K562 (cell line): ENCODE data around the gene HTR4. TPM values are rescaled to one million over a fixed set of nuclear protein-coding genes. Genes with fewer than 3 reads are reported as not detected.

Experiments
- ARID3A ChIP-seq: IDR thresholded peaks from 2 replicates; pipeline ENCODE4 v1.6.1; 2012; ENCODE audit warnings: low read depth, low read length, improper control_type of control experiment, borderline replicate concordance
- BCLAF1 ChIP-seq, 2 experiments: fragments of 450-650 bp in 1 of 2; IDR thresholded peaks; 2 replicates each; pipeline ENCODE4 v1.6.1; 2011 to 2017; ENCODE audit warnings: low read depth in 2 of 2, antibody characterized with exemption in 1 of 2, borderline replicate concordance in 1 of 2, low read length in 1 of 2, mild to moderate bottlenecking in 1 of 2, mixed read lengths in 1 of 2; ENCODE audit not compliant: control insufficient read depth in 1 of 2
- CTCFL ChIP-seq: IDR thresholded peaks from 2 replicates; pipeline ENCODE4 v1.6.1; 2011; ENCODE audit warnings: borderline replicate concordance, low read depth, mild to moderate bottlenecking, moderate library complexity, low read length; ENCODE audit not compliant: insufficient read depth, poor library complexity, severe bottlenecking
- E2F3 ChIP-seq: fragments of 250-450 bp; sonication (Bioruptor Pico); IDR thresholded peaks from 2 replicates; pipeline ENCODE4 v1.4.0; 2020; ENCODE audit warnings: mild to moderate bottlenecking
- EP300 ChIP-seq: IDR thresholded peaks from 2 replicates; pipeline ENCODE4 v1.6.1; 2012; ENCODE audit warnings: low read length, improper control_type of control experiment
- GABPB1 ChIP-seq: sonication (generic); formaldehyde crosslinking; IDR thresholded peaks from 2 replicates; pipeline ENCODE4 v1.8.0; 2022; ENCODE audit warnings: mild to moderate bottlenecking, missing genetic modification reagents
- HMG20B ChIP-seq: fragments of 250-450 bp; sonication (Bioruptor Pico); IDR thresholded peaks from 2 replicates; pipeline ENCODE4 v1.5.0; 2021; ENCODE audit warnings: mild to moderate bottlenecking
- KAT7 ChIP-seq: sonication (generic); formaldehyde crosslinking; IDR thresholded peaks from 2 replicates; pipeline ENCODE4 v1.8.0; 2022; ENCODE audit warnings: missing genetic modification reagents, mild to moderate bottlenecking, borderline replicate concordance
- MCM3 ChIP-seq: fragments of 450-650 bp; IDR thresholded peaks from 2 replicates; pipeline ENCODE4 v1.6.1; 2016
- MEIS2 ChIP-seq: fragments of 450-650 bp; IDR thresholded peaks from 2 replicates; pipeline ENCODE4 v1.6.1; 2014; ENCODE audit warnings: mild to moderate bottlenecking; ENCODE audit not compliant: partially characterized antibody
- MLLT1 ChIP-seq, 2 experiments: fragments of 450-650 bp; IDR thresholded peaks; 2 replicates each; pipeline ENCODE4 v1.6.1; 2016
- MYNN ChIP-seq, 2 experiments: sonication (generic); formaldehyde crosslinking in 1 of 2; IDR thresholded peaks; 2 replicates each; pipeline versions ENCODE4 v1.5.0 to v1.6.1; 2016 to 2020; ENCODE audit warnings: antibody characterized with exemption in 1 of 2, missing genetic modification reagents in 1 of 2
- NFIX ChIP-seq: fragments of 250-450 bp; sonication (Bioruptor Pico); IDR thresholded peaks from 2 replicates; pipeline ENCODE4 v1.4.0; 2020; ENCODE audit warnings: low read depth, mild to moderate bottlenecking, moderate library complexity
- TEAD1 ChIP-seq, 2 experiments: fragments of 450-650 bp in 1 of 2; sonication (generic) in 1 of 2; formaldehyde crosslinking; IDR thresholded peaks; 2 replicates each; pipeline versions ENCODE4 v1.4.0 to v1.8.0; 2020 to 2022; ENCODE audit warnings: mild to moderate bottlenecking in 2 of 2, missing genetic modification reagents in 1 of 2
- TGIF2 ChIP-seq: sonication (generic); formaldehyde crosslinking; IDR thresholded peaks from 2 replicates; pipeline ENCODE4 v1.8.1; 2022; ENCODE audit warnings: mild to moderate bottlenecking, missing genetic modification reagents, moderate library complexity
- TRIM24 ChIP-seq, 2 experiments: fragments of 450-650 bp; IDR thresholded peaks; 2 replicates each; pipeline ENCODE4 v1.6.1; 2016
- U2AF1 ChIP-seq: fragments of 200-400 bp; formaldehyde crosslinking; optimal IDR thresholded peaks from 2 replicates; pipeline ENCODE3; 2017; ENCODE audit warnings: mild to moderate bottlenecking, low read depth, low read length, moderate library complexity
- XRCC3 ChIP-seq: fragments of 450-650 bp; IDR thresholded peaks from 2 replicates; pipeline ENCODE4 v1.6.1; 2017; ENCODE audit warnings: mild to moderate bottlenecking, moderate library complexity
- ZBED1 ChIP-seq: IDR thresholded peaks from 2 replicates; pipeline ENCODE4 v1.6.1; 2014
- ZC3H11A ChIP-seq: IDR thresholded peaks from 2 replicates; pipeline ENCODE4 v1.6.1; 2012; ENCODE audit warnings: low read depth, low read length, improper control_type of control experiment
- ZNF224 ChIP-seq: sonication (generic); formaldehyde crosslinking; IDR thresholded peaks from 2 replicates; pipeline ENCODE4 v1.8.0; 2022; ENCODE audit warnings: mild to moderate bottlenecking, missing genetic modification reagents
- ZNF324 ChIP-seq: fragments of 250-450 bp; sonication (Bioruptor Pico); IDR thresholded peaks from 2 replicates; pipeline ENCODE4 v1.4.0; 2020; ENCODE audit warnings: mild to moderate bottlenecking
- polyA plus RNA-seq, 8 experiments: library from polyadenylated mRNA; depleted of rRNA in 4 of 8; stranded (reverse) in 5 of 8; unstranded in 3 of 8; fragments of >200 nt; fragmentation: Nextera tagmentation in 2 of 8; fragmentation: Illumina TruSeq in 1 of 8; extraction: Ambion mirVana in 2 of 8; extraction: Trizol in 1 of 8; gene quantifications; 2 replicates each; pipeline versions ENCODE4 v1.2.1 to v1.2.3, GENCODE V29; 2011 to 2014; ENCODE audit warnings: inconsistent platforms in 1 of 8, missing spikeins in 1 of 8
- total RNA-seq, 7 experiments: library from RNA; depleted of rRNA in 6 of 7; stranded (reverse); fragments of >200 nt in 6 of 7; fragmentation: Illumina TruSeq in 2 of 7; extraction: Trizol in 2 of 7; gene quantifications; 2 replicates each; pipeline versions ENCODE4 v1.2.1 to v1.2.3, GENCODE V29; 2011 to 2021; ENCODE audit warnings: low replicate concordance in 1 of 7

The HTR4 gene
- total and polyA plus RNA-seq, 9 of the 15 experiments (the other 6 are each of a cell fraction or from before 2014, with no cell fraction given) = 0.13 TPM; not detected in 8

- TF ChIP-seq BCLAF1 (IDR thresholded peaks at IDR 0.05; ENCODE audit: borderline replicate concordance in 1 of 2, control insufficient read depth in 1 of 2, low read depth in 2 of 2, low read length in 1 of 2) = 0 out of 4 replicates have a peak, but pooled peaks of 1 of the 2 experiments have one; percentile 64
- TF ChIP-seq U2AF1 = no peak
- no peak for TF ChIP-seq XRCC3
- TF ChIP-seq CTCFL = no peak
- no peak for TF ChIP-seq ZNF224 (CRISPR knock-in tag)
- TF ChIP-seq NFIX (CRISPR knock-in tag) = no peak
- TF ChIP-seq HMG20B (CRISPR knock-in tag) = no peak
- no peak for TF ChIP-seq TGIF2
- peak; percentile 89 to 95 for TF ChIP-seq TRIM24 (IDR thresholded peaks at IDR 0.05)
- peak; percentile 94; the same call in 1 of the 2 replicates for TF ChIP-seq ARID3A
- 0 out of 2 replicates have a peak, but pooled peaks have one; percentile 75 for TF ChIP-seq ZBED1
- peak; percentile 95 for TF ChIP-seq EP300
- no peak for TF ChIP-seq MCM3
- no peak for TF ChIP-seq ZNF324 (CRISPR knock-in tag)
- TF ChIP-seq E2F3 (CRISPR knock-in tag) = no peak
- no peak for TF ChIP-seq GABPB1 (CRISPR knock-in tag)
- 0 out of 2 replicates have a peak, but pooled peaks have one; percentile 59 for TF ChIP-seq MYNN (IDR thresholded peaks at IDR 0.05)
- no peak for TF ChIP-seq MYNN (CRISPR knock-in tag; IDR thresholded peaks at IDR 0.05)
- TF ChIP-seq MLLT1 (IDR thresholded peaks at IDR 0.05) = peak in 1 of 2 experiments; percentile 71; a peak in 2 of 4 replicates
- TF ChIP-seq ZC3H11A = no peak
- peak; percentile 53 to 73; a peak in 2 of 4 replicates for TF ChIP-seq TEAD1 (CRISPR knock-in tag; IDR thresholded peaks at IDR 0.05)
- TF ChIP-seq KAT7 (CRISPR knock-in tag) = no peak
- TF ChIP-seq MEIS2 = peak; percentile 69
These were observed 15.2 kb downstream of the HTR4 start (continued) for GRCh38 chr5:148639081-148639480.
